ENCODE measurements around the gene NOS2. TPM values are rescaled to one million over a fixed set of nuclear protein-coding genes. Genes with fewer than 3 reads are reported as not detected.

The NOS2 gene
- polyA plus RNA-seq, 12 donors: 1.9 to 3.4 (median 2.7) TPM; not detected in 2

DNA sequence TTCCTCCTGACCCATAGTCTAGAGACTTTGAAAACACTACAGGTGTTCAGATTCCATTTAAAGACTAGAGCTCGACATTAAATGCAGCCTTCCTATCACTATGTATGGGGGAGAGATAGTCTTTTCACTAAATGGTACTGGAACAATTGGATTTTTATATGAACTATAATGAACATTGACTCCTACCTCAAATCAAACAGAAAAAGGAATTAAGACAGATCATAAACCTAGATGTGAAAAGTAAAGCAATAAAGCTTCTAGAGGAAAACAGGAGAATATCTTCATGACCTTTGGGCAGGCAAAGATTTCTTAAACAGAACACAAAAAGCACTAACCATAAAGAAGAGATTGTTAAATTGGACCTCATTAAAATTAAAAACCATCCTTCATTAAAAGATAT lies 18.8 kb upstream of the NOS2 start:
- no peak for DNase-seq

- peak; percentile 91 for DNase-seq
Measured at GRCh38 chr17:27818401-27819105, 18.2 kb upstream of the NOS2 start.

- DNase-seq: no peak
Measured at GRCh38 chr17:27817731-27818130, 17.4 kb upstream of the NOS2 start.

DNA sequence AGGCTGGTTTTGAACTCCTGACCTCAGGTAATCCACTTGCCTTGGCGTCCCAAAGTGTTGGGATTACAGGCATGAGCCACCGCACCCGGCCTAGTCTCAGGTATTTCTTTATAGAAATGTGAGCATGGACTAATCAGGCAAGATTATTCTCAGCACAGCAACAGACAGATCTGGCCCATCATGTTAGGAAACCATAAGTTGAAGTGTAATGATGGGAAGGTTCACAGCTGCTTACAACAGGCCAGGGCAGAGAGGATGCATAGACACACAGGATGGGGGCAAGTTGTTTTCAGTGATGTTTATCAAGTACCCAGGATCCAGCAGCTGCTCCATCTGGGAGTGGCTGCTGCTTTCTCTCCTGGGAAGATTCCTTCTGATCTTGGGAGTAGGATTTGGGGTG lies 16.6 kb upstream of the NOS2 start:
- DNase-seq: no peak

GRCh38 chr17:27811961-27812360 lies 11.6 kb upstream of the NOS2 start:
- no peak for DNase-seq

GRCh38 chr17:27810902-27811557 lies 10.7 kb upstream of the NOS2 start:
- no peak for DNase-seq

- DNase-seq: no peak
Measured at GRCh38 chr17:27810211-27810901, 10.0 kb upstream of the NOS2 start.

DNA sequence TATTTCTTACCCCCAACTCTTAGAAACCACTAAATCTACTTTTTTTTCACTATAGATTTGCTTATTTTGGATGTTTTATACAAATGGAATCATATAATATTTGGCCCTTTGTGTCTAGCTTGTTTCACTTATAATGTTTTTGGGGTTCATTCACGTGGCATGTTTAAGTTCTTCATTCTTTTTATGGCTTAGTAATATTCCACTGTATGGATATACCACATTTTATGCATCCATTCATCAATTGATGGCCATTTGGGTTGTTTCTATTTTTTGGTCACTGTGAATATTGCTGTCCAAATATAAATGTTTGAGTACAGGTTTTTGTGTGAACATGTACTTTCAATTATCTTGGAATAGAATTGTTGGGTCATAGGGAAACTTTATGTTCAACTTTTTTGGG lies 9.2 kb upstream of the NOS2 start:
- no peak for DNase-seq

- no peak for DNase-seq
Measured at GRCh38 chr17:27808628-27809027, 8.3 kb upstream of the NOS2 start.

- DNase-seq: no peak
Measured at GRCh38 chr17:27807567-27808470, 7.5 kb upstream of the NOS2 start.

DNA sequence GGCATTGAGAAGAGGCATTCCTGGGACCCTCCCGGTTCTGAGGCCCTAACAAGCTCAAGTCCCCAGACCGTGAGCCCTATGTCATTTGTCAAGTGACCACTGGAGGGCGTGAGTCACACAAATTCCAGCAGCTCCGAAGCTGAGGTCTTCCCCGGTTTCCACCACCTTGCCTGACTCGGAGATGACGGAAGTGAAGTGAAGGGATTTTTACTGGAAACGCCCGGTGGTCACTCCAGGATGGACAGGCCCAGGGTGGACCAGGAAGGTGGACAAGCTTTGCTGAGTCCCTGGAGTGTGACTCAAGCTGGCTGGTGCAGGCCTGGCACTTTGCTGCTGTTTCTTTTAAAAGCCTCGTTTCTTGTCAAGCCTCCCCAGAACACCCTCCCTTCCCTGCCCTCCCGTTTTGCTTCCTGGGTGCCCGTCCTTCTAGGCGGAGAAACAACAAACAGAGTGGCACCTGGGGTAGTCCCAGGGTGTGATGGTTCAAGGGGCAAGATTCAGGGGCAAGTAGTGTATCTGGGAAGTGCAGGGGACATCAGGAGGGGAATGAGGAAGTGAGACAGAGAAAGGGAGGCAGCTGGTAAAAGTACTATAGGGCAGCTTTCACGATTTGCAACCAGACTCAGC lies 5.3 kb upstream of the NOS2 start:
- DNase-seq: peak; percentile 90

- no peak for DNase-seq
Measured at GRCh38 chr17:27804113-27804512, 3.8 kb upstream of the NOS2 start.

DNA sequence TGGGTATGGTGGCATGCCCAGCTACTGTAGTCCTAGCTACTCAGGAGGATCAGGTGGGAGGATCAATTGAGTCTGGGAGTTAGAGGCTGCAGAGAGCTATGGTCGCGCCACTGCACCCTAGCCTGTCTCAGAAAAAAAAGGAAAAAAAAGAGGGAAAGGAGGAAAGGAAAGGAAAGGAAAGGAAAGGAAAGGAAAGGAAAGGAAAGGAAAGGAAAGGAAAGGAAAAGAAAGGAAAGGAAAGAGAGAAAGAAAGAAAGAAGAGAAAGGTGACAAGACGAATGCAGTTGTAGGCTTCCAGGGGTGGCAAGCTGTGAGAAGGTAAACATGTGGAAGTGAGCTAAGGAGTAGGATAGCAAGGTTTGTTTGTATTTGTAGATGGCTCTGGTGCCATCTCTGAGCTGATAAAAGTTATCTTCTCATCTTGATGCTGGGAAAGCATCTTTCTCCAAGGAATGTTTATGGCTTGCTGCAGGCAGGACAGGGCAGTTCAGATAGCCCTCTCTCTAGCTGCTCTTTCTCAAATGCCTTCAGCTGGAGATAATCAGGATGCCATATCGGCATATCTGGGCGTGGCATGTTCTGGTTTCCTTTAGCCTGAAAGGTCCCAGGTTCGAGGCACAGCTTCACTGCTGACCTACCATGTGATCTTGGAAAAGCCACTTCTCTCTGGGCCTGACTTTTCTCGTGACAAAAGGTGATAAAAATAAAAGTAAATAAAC lies 2.8 kb upstream of the NOS2 start:
- no peak for DNase-seq

- no peak for DNase-seq
Measured at GRCh38 chr17:27802033-27802432, 1.7 kb upstream of the NOS2 start.

DNA sequence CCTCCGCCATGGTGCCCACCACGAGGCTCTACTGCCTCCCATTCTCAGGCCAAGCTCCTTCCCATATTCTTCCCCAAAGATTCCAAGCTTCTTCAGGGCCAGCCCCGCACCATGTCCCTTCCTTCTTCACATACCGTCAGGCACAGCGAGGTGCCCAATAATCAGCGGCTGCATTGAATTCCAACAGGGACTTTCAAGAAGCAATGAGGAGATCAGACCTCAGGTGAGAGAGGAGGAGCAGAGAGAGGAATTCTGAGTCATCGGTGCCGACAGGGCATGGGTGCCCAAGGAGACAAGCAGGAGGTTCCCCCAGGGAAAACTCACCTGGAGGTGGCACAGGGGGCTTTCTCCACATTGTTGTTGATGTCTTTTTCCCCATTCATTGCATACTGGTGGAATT lies 2.0 kb downstream of the NOS2 start:
- DNase-seq: no peak

DNA sequence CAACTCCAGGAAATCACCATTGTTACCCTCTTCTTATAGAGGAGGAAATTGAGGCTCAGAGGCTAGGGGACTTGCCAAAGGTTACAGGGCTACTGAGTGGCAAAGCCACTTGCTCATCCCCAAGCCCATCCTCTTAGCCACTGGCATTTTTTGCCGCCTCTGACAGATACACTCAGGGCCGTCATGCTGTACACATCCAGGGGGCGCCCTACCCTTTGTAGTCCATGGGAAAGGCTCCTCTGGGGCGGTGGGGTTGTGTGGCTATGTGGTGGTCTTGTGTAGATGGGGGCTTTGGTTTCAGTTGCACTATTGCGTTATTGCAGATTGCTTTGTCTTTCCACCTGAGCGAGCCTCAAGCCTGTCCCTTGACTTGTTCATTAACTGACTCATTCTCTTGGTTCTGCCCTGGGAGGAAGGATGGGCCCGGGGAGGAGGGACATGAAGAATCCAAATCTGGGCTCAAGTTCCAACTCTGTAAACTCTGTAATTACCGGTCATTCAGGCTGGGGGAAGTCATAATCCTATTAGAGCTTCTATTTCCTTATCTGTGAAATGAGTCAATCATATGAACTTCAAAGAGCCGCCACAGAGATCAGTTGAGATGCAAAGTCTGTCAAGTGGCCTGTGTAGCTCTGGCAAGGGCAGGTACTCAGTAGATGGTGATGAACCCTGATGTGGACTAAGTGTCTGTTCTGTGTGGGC lies 2.8 kb downstream of the NOS2 start:
- no peak for DNase-seq

DNA sequence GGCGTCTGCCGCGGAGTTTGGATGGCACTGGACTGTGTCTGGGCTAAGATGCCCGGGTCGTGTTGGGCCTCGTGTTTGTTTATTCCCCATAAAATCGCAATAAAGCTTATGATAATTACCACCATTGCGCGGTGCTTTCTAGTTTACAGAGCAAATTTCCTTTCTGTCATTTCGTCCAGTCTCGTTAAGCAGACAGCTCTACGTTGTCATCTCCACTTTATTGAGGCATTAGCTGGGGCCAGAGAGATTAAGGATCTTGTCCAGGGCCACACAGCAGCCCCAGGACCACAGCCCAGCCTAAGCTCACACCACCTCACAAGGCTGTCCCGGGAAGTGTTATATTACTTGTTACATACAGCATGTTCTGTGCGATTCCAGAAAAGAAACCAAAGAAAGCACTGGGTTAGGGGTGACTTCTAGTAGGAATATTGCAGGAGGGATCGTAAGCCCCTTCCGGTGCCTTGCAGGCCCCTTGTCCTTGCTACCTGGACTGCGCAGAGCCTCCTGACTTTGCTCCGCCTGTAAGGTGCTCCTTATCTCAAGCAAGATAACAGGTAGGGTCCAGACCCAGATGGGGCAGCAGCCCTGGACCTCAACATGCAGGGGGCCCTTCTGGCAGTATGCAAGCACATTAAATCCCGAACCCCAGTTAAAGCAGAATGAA lies 6.3 kb downstream of the NOS2 start:
- no peak for DNase-seq

DNA sequence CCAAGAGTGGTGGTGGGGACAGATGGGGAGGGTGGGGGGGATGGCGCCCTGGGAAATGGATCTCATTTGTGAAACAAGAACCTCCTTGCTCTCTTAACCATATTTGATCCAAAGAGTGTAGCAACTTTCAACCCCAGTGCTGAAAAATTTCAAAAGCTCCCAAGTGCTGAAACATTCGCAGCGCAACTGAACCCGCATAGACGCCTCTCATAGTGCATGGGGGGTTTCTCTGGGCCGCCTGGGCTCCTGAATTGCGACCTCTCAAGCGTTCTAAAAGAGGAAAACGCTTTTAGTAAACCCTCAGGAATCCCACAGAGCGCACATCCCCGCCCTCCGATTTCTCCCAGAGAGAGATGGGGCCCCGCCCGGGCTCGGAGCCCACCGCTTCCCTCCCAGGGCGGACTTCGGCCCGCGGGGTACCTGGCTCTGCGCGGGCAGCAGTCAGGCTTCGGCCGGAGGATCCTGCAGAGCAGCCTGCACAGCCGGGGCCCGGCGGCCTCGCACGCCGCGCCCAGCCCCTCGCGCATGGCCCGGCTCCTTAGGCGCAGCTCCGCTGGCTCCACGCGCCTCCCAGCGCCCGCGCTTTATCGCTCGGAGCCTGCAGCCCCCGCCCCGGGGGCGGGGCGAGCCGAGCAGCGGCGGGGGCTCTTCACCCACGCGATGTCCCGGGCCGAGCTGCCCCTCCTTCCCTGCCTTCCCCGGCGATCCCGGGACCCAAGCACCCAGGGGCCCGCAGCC lies 7.0 kb downstream of the NOS2 start:
- DNase-seq: no peak

DNA sequence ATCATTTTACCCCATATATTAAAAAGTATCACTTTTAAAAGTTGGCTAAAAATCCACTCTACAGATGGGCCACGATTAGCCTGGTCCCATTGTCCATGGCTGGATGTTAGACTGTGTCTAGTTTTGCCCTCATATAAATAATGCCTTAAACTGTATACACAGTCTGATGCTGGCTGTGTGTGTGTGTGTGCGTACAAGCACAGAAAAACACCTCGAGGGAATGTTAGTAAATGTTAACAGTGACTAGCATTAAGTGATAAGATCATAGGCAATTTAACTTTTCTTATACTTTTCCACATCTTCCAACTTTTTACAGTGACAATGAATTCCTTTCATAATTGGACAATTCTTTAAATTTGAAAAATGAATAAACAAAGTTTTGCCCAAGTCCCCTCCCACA lies 8.2 kb downstream of the NOS2 start:
- no peak for DNase-seq
